ENCODE measurements around the gene SLC7A10. TPM values are rescaled to one million over a fixed set of nuclear protein-coding genes. Genes with fewer than 3 reads are reported as not detected.

The SLC7A10 gene
- total RNA-seq, 4 donors from 2014 or later: not detected

- 53 to 65% methylated on average over 7 to 15 of the region's 20 CpGs for WGBS, 2 donors
- DNase-seq: no peak
- H3K4me1 ChIP-seq: peaks cover 0 to 14% (median 4%) of the 10 kb centered on the region in 3 donors
- H3K9me3 ChIP-seq: no peaks in the 10 kb centered on the region
- no peak overlapping the region for H3K27ac ChIP-seq
- intact Hi-C loops (cut with DNase I): no loop called here
- H3K36me3 ChIP-seq: no peaks in the 10 kb centered on the region
- no peak overlapping the region for H3K4me3 ChIP-seq
- TF ChIP-seq POLR2A (IDR thresholded peaks at IDR 0.05) (no peak), CTCF (IDR thresholded peaks at IDR 0.05) (no peak)
- no peaks in the 10 kb centered on the region for H3K27me3 ChIP-seq
Observed at GRCh38 chr19:33266974-33267484, 41.4 kb upstream of the SLC7A10 start.

GRCh38 chr19:33264881-33265445, 39.3 kb upstream of the SLC7A10 start:
- intact Hi-C loops (cut with DNase I): no loop called here
- Histone ChIP-seq H3K4me1 (peaks cover 0 to 2% (median 0%) of the 10 kb centered on the region in 3 donors), H3K9me3 (no peaks in the 10 kb centered on the region), H3K27ac (no peak overlapping the region), H3K4me3 (no peak overlapping the region), H3K36me3 (no peaks in the 10 kb centered on the region), H3K27me3 (no peaks in the 10 kb centered on the region)
- 81 to 88% methylated on average over 6 to 14 of the region's 14 CpGs for WGBS, 2 donors
- no peak for TF ChIP-seq CTCF (IDR thresholded peaks at IDR 0.05)
- no peak for TF ChIP-seq POLR2A (IDR thresholded peaks at IDR 0.05)
- no peak for DNase-seq

- no peak for DNase-seq
- TF ChIP-seq POLR2A (IDR thresholded peaks at IDR 0.05) (no peak), CTCF (IDR thresholded peaks at IDR 0.05) (no peak)
- no peaks in the 10 kb centered on the region for H3K36me3 ChIP-seq
Observed at GRCh38 chr19:33263325-33264023, 37.8 kb upstream of the SLC7A10 start.

GRCh38 chr19:33261511-33262189, 36.0 kb upstream of the SLC7A10 start:
- no peaks in the 10 kb centered on the region for H3K36me3 ChIP-seq
- intact Hi-C loops (cut with DNase I): no loop called here
- no peaks in the 10 kb centered on the region for H3K27me3 ChIP-seq
- H3K9me3 ChIP-seq: no peaks in the 10 kb centered on the region
- 73 to 93% methylated on average over 4 to 6 of the region's 14 CpGs for WGBS, 2 donors
- TF ChIP-seq POLR2A (IDR thresholded peaks at IDR 0.05): no peak
- no peak for TF ChIP-seq CTCF (IDR thresholded peaks at IDR 0.05)
- no peak overlapping the region for H3K27ac ChIP-seq
- no peak for DNase-seq
- no peak overlapping the region for H3K4me3 ChIP-seq
- no peaks in the 10 kb centered on the region for H3K4me1 ChIP-seq

More at GRCh38 chr19:33263325-33264023, 37.8 kb upstream of the SLC7A10 start:
- intact Hi-C loops (cut with DNase I): no loop called here
- Histone ChIP-seq H3K4me1 (no peaks in the 10 kb centered on the region), H3K9me3 (no peaks in the 10 kb centered on the region), H3K27me3 (no peaks in the 10 kb centered on the region), H3K4me3 (no peak overlapping the region), H3K27ac (no peak overlapping the region)
- WGBS, 2 donors: 69 to 71% methylated on average over 23 of the region's 25 CpGs

Data from esophagus squamous epithelium (tissue), 5 donors.